NCI-H748 (cell line): ENCODE data around the gene PYY.
A peak's percentile ranks its signal among the peaks of the same experiment; 100 is the strongest.
"Not testable (repeated sequence)": the region's sequence is repeated elsewhere in the genome, so short reads cannot be mapped to it uniquely, and the experiment has no call there.

Experiments
- DNase-seq: peaks from one replicate; lab custom pipeline; 2025; ENCODE audit not compliant: unreplicated experiment; lab: John Stamatoyannopoulos, UW

Gene PYY

GRCh38 chr17:43979011-43979410, 25.3 kb upstream of the PYY start:
- no peak for DNase-seq

GRCh38 chr17:43978078-43978477, 24.3 kb upstream of the PYY start:
- DNase-seq, result no peak

- no peak for DNase-seq
Measured at GRCh38 chr17:43976963-43977837, 23.5 kb upstream of the PYY start.

- no peak for DNase-seq
Measured at GRCh38 chr17:43975898-43976297, 22.2 kb upstream of the PYY start.

- no peak for DNase-seq
Measured at GRCh38 chr17:43974382-43975266, 20.9 kb upstream of the PYY start.

GRCh38 chr17:43972444-43973212, 18.9 kb upstream of the PYY start:
- not testable (repeated sequence) for DNase-seq

GRCh38 chr17:43971436-43971835, 17.7 kb upstream of the PYY start:
- not testable (repeated sequence) for DNase-seq

GRCh38 chr17:43970366-43970765, 16.6 kb upstream of the PYY start:
- no peak for DNase-seq

GRCh38 chr17:43967251-43967875, 13.6 kb upstream of the PYY start:
- no peak for DNase-seq

GRCh38 chr17:43966276-43966675, 12.5 kb upstream of the PYY start:
- no peak for DNase-seq

GRCh38 chr17:43962479-43962878, 8.7 kb upstream of the PYY start:
- no peak for DNase-seq

GRCh38 chr17:43961954-43962353, 8.2 kb upstream of the PYY start:
- DNase-seq, result no peak

- DNase-seq, result not testable (repeated sequence)
Measured at GRCh38 chr17:43961292-43961691, 7.6 kb upstream of the PYY start.

- no peak for DNase-seq
Measured at GRCh38 chr17:43958748-43959352, 5.1 kb upstream of the PYY start.

- no peak for DNase-seq
Measured at GRCh38 chr17:43956222-43956621, 2.5 kb upstream of the PYY start.

- peak; percentile 49 for DNase-seq
Measured at GRCh38 chr17:43952724-43953666, 745 bp downstream of the PYY start.

GRCh38 chr17:43952351-43952723, 1.4 kb downstream of the PYY start:
- DNase-seq, result no peak

- DNase-seq, result no peak
Measured at GRCh38 chr17:43951750-43952149, 2.0 kb downstream of the PYY start.

- DNase-seq, result no peak
Measured at GRCh38 chr17:43950554-43950953, 3.2 kb downstream of the PYY start.
